ENCODE measurements around the gene NIPAL4.

Gene NIPAL4

DNA sequence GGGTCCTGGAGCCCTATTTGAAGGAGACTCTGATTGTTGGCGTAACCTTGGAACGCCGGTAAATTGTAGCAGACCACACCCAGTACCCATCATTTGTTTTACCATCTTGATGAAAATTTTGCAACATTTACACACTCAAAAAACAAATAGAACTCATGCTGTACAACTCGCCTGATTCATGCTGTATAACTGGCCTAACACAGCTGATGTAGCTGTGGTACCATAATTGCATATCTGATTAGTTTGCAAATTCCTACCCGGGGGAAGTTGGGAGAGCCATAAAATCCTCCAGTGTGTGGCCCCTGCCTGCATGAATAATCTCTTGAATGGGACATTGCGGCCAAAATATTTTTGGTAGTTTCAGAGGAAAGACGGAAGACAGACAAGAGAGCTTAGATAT, 9.7 kb downstream of the NIPAL4 start:
- DNase-seq (ENCODE audit: low spot score) = no peak
- TF ChIP-seq, protein P1, sequence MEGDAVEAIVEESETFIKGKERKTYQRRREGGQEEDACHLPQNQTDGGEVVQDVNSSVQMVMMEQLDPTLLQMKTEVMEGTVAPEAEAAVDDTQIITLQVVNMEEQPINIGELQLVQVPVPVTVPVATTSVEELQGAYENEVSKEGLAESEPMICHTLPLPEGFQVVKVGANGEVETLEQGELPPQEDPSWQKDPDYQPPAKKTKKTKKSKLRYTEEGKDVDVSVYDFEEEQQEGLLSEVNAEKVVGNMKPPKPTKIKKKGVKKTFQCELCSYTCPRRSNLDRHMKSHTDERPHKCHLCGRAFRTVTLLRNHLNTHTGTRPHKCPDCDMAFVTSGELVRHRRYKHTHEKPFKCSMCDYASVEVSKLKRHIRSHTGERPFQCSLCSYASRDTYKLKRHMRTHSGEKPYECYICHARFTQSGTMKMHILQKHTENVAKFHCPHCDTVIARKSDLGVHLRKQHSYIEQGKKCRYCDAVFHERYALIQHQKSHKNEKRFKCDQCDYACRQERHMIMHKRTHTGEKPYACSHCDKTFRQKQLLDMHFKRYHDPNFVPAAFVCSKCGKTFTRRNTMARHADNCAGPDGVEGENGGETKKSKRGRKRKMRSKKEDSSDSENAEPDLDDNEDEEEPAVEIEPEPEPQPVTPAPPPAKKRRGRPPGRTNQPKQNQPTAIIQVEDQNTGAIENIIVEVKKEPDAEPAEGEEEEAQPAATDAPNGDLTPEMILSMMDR (IDR thresholded peaks at IDR 0.05; ENCODE audit: extremely low read depth, insufficient read depth, missing control alignments) = no peak
- in situ Hi-C loops (cut with MboI; ENCODE audit: low pct_unique_long_range_greater_than_20kb, low sequenced_read_pairs, unreplicated experiment) = no loop called here

DNA sequence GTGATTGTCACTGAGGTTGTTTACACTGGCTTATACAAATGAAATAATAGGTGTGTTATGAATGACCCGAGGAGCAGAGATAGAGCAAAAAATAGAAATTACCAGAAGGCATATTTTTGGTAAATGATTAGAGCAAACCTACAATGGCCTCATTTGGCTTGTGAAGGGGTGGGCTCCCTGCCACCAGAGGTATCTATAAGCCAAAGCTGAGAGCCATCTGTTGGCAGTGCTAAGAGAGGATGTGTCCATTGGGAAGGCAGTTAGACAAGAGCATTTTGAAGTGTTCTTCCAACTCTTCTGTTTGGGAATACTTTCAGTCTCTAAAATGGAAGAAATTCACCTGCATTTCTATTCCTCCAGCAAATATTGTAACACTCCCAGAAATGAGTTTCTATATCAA, 10.6 kb downstream of the NIPAL4 start:
- TF ChIP-seq, protein P1 (IDR thresholded peaks at IDR 0.05; ENCODE audit: extremely low read depth, insufficient read depth, missing control alignments) = no peak
- in situ Hi-C loops (cut with MboI; ENCODE audit: low pct_unique_long_range_greater_than_20kb, low sequenced_read_pairs, unreplicated experiment) = no loop called here
- DNase-seq (ENCODE audit: low spot score) = no peak

DNA sequence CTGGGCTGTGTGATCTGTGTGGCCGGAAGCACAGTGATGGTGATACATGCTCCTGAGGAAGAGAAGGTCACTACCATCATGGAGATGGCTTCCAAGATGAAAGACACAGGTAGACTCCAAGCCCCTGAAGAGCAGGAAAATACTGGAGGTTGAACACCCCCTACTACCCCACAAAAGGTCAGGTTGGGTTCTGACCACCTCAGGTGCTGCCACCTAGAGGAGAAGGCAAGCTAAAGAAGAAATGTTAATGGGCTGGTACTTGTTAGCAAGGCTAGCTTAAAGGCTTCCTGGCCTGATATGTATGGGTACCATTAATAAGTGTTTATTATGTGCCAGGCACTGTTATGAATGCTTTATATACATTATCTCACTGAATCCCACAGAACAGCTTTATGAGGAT, 11.7 kb downstream of the NIPAL4 start:
- TF ChIP-seq, protein P1 (IDR thresholded peaks at IDR 0.05; ENCODE audit: extremely low read depth, insufficient read depth, missing control alignments) = peak; percentile 70
- peak; percentile 50 for DNase-seq (ENCODE audit: low spot score)
- in situ Hi-C loops (cut with MboI; ENCODE audit: low pct_unique_long_range_greater_than_20kb, low sequenced_read_pairs, unreplicated experiment) = no loop called here

DNA sequence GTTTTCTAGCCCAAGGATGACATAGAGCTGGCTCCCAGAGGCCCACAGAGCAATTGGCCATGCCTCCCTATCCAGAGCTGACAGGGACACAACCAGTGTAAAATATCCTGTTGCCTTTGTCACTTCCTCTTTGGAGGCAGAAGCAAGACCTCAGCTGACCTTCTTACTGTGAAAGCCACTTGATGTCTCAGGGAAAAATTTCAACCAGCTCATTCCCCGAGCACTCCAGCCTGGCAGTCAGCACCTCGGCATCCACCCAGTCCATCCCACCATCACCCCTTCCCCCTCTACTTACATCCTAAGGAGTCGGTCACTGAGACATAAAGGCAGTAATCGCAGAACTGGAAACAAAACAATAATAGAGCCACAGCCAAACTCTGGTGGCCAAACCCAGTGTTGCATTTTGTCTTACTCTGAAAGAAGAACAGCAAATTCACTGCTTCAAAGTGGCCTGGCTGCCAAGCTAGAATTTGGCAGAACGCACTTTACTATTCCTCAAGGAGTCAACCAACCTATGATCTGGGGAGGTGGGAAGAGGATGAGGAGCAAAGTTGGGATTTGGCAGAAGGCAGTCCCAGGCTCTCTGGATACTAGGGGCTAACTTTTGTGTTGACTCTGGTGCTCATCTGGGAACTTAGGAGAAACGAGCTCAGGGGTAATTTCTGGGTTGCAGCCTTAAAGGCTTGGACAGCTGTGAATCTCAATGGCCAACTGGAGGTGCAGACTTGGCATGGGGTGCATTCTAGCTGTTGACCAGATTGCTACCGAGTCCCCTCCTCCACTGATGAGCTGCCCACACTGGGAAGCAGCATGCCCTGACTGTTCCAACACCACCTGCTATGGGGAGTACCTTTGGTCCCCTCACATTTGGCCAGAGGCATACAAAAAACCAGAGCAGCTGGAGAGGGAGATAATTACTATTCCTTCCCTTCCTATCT, 13.6 kb downstream of the NIPAL4 start:
- no peak for DNase-seq (ENCODE audit: low spot score)
- in situ Hi-C loops (cut with MboI; ENCODE audit: low pct_unique_long_range_greater_than_20kb, low sequenced_read_pairs, unreplicated experiment) = no loop called here
- TF ChIP-seq, protein P1 (IDR thresholded peaks at IDR 0.05; ENCODE audit: extremely low read depth, insufficient read depth, missing control alignments) = no peak

DNA sequence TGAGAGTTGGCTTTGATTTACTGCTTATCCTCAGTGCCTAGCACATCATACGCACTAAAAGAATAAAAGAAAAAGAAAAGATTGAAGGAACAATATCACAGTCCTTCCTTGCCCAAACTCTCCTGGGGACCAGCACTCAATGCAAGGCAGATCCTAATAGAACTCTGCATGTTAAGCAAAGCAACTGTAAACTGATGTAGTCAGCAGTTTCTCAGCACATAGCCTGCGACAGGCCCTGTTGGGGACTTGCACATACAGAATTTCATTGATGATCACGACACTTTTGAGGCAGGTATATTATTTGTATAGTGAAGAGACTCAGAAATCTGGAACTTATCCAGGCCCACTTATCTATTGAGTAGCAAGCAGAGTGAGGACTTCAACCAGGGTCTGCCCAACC, 15.4 kb downstream of the NIPAL4 start:
- TF ChIP-seq, protein P1 (IDR thresholded peaks at IDR 0.05; ENCODE audit: extremely low read depth, insufficient read depth, missing control alignments) = no peak
- in situ Hi-C loops (cut with MboI; ENCODE audit: low pct_unique_long_range_greater_than_20kb, low sequenced_read_pairs, unreplicated experiment) = no loop called here
- no peak for DNase-seq (ENCODE audit: low spot score)

DNA sequence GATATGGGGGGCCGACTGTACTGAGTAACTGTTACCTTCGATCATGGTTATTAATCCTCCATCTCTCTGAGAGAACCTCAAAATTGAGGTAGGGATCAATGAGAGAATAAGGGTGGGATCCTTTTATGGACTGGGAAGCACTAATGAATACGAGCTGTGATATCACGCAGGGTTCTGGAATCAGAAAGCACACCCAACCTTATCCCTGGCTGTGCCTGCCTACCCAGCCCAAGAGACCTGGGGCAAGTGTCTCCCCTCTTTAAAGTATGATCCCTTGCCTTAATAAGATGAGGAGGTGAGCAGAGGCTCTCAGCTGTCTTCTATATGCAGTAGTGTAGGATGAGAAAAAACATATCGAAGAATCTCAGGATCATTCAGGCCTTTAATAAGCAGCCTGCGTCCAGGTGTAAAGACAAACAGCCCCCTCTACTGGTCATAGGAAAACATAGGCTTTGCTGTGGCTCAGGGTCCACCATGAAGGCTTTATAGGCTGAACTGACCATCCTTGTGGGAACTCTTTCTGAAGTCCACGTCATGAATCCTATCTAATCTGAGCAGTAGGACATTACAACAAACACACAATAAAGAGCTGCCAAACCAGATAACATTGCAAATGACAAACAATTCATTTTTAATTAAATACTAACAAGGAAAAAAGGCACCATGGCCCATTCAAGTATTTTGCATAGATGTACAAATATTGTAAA, 16.8 kb downstream of the NIPAL4 start:
- in situ Hi-C loops (cut with MboI; ENCODE audit: low pct_unique_long_range_greater_than_20kb, low sequenced_read_pairs, unreplicated experiment) = no loop called here
- DNase-seq (ENCODE audit: low spot score) = peak; percentile 76
- TF ChIP-seq, protein P1 (IDR thresholded peaks at IDR 0.05; ENCODE audit: extremely low read depth, insufficient read depth, missing control alignments) = peak; percentile 76
